T47D (cell line): ENCODE data around the gene MON1B.
A peak's percentile ranks its signal among the peaks of the same experiment; 100 is the strongest.
"Not testable (repeated sequence)": the region's sequence is repeated elsewhere in the genome, so short reads cannot be mapped to it uniquely, and the experiment has no call there.

ENCODE experiments used
- DNase-seq, 2 experiments: peaks; one replicate each; pipeline versions ENCODE4 v3.0.0 to v3.0.0-alpha.2; 2011 to 2012; ENCODE audit warnings: low read depth in 1 of 2, low spot score in 1 of 2
- JUND ChIP-seq: IDR thresholded peaks from 2 replicates; pipeline ENCODE4 v1.6.1; 2012; ENCODE audit warnings: low read depth
- in situ Hi-C: cut with HindIII; loops from 2 replicates; pipeline ENCODE4 v1.10.0; 2016; ENCODE audit warnings: low sequenced_read_pairs, low pct_unique_long_range_greater_than_20kb

MON1B gene

DNA sequence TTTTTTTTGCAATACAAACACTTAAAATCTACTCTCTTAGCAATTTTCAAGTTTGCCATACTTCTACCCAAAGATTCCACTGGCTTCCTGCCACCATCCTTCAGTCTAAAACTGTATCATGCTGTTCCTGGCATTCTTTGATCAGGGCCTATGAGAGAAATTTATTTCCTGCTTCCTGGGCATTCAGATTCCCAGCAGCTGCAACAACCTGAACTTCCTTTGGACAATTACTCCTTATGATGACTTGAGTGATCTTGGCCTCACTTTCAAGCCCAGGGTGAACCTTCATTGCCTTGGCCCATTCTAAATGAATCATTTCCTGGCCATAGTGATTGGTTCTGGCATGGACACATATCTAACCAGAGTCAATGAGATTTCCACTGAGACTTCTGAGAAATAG, 18.0 kb upstream of the MON1B start:
- no peak for TF ChIP-seq JUND
- in situ Hi-C loops: no loop called here
- DNase-seq: no peak

GRCh38 chr16:77183137-77183536, 7.9 kb upstream of the MON1B start:
- DNase-seq: peak in 1 of 2 experiments; percentile 6
- in situ Hi-C loops: no loop called here
- no peak for TF ChIP-seq JUND

DNA sequence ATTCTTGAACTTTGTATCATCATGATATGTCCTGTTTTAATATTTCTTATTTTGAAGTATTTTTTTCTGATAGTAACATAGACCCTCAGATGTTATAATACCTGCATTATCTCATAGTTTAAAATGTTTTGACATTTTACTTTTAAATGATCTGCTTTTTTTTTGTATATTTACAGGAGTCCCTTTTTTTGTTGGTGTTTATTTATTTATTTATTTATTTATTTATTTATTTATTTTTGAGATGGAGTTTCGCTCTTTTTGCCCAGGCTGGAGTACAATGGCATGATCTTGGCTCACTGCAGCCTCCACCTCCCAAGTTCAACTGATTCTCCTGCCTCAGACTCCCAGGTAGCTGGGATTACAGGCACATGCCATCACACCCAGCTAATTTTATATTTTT, 4.7 kb upstream of the MON1B start:
- DNase-seq, in situ Hi-C loops: not testable (repeated sequence)

DNA sequence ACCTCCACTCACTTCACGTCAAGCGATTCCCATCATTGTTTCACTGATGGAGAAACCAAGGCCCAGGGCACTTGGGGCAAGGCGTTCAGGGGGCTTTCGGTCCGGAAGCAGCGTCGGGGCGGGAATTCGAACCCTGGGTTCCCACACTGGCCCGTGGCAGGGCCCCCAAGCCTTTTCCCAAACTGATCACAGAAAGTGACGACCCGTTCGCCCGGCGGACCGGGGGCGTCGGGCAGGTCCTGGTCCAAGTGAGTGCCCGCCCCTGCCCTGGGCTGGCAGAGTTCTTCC, 856 bp upstream of the MON1B start:
- DNase-seq: no peak
- TF ChIP-seq JUND: no peak
- in situ Hi-C loops: no loop called here

GRCh38 chr16:77191259-77191969, 424 bp downstream of the MON1B start:
- no peak for TF ChIP-seq JUND
- in situ Hi-C loops: no loop called here
- peak in 1 of 2 experiments; percentile 29 for DNase-seq

DNA sequence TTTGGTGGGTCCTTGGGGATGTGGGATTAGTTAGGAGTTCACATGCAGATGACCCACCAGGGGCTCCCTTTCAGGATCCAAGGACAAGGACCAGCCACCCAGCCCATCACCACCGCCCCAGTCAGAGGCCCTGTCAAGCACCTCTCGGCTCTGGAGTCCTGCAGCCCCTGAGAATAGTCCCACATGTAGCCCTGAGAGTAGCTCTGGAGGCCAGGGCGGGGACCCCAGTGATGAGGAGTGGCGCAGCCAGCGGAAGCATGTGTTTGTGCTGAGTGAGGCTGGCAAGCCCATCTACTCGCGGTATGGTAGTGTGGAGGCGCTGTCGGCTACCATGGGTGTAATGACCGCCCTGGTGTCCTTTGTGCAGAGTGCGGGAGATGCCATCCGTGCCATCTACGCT, 2.4 kb downstream of the MON1B start:
- TF ChIP-seq JUND: no peak
- DNase-seq: no peak
- in situ Hi-C loops: no loop called here

GRCh38 chr16:77194295-77195231, 3.6 kb downstream of the MON1B start:
- no peak for TF ChIP-seq JUND
- DNase-seq: no peak
- in situ Hi-C loops: no loop called here

DNA sequence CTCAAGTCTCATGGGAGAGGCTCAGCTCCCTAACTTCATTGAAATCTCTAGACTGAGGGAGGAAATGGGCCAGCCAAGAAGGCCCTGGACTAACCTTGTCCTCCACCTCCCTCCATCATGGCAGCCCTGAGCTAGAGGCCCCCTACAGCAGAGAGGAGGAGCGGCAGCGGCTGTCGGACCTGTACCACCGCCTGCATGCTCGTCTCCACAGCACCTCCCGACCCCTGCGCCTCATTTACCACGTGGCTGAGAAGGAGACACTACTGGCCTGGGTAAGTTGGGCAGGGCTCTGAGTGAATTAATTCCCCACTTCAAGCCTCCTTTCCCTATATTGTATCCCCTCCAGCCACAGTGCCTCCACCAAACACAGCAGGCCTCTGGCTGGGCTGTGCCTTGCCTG, 4.4 kb downstream of the MON1B start:
- no peak for DNase-seq
- in situ Hi-C loops: no loop called here
- no peak for TF ChIP-seq JUND

GRCh38 chr16:77197747-77198146, 6.8 kb downstream of the MON1B start:
- in situ Hi-C loops: no loop called here
- TF ChIP-seq JUND: no peak
- DNase-seq: no peak

DNA sequence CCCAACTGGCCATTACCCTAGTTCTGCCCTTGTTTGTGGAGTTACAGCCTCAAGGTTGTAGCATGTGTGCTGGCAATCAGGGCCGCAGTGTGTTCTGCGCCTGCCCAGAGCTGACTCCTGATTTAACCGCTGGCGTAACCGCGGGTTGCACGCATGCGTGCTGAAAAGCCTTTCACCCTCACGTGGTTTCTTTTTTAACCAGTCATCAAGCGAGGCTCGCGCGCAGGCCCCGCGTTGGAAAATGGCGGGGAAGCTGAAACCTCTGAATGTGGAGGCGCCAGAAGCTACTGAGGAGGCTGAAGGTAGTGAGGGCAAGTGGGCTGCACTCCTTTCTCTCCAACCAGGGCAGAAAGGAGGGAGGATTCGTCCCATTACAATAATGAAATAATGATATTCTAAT, 8.2 kb downstream of the MON1B start, which contains the start of gene SYCE1L:
Gene SYCE1L, plus strand, starts transcription at position 198 of the 400 bp plus-strand sequence. Its CDS starts 44 bp downstream, at position 242.
- in situ Hi-C loops: no loop called here
- no peak for TF ChIP-seq JUND
- DNase-seq: no peak

DNA sequence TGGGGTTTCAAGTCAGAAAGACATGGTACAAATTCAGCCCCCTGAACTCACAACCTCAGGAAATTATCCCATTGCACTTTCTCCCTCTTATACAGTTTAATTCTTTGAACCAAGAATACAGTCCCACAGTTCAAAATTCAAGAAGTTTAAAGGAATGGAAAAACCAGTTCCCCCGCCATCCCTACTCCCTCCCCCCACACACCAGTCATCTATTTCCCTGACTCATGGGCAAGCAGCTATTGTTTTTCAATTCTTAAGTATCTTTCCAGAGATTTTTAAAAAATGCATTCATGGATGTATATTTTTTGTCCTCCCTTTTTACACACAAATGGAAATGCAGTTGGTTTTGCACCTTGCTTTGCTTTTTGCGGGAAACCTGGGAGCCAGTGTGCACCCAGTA, 15.5 kb downstream of the MON1B start:
- no peak for TF ChIP-seq JUND
- in situ Hi-C loops: no loop called here
- DNase-seq: no peak

GRCh38 chr16:77207030-77207429, 16.0 kb downstream of the MON1B start:
- no peak for TF ChIP-seq JUND
- in situ Hi-C loops: no loop called here
- no peak for DNase-seq

GRCh38 chr16:77208382-77208781, 17.4 kb downstream of the MON1B start:
- no peak for DNase-seq
- in situ Hi-C loops: no loop called here
- no peak for TF ChIP-seq JUND
